Endothelial cell of umbilical vein (primary cell): ENCODE measurements around the gene METTL6. TPM values are rescaled to one million over a fixed set of nuclear protein-coding genes. Genes with fewer than 3 reads are reported as not detected.
A peak's percentile ranks its signal among the peaks of the same experiment; 100 is the strongest.
"Not testable (repeated sequence)": the region's sequence is repeated elsewhere in the genome, so short reads cannot be mapped to it uniquely, and the experiment has no call there.

Experiments used
- BruUV-seq: library from RNA; stranded (reverse); fragments of 400-500 nt; replicated peaks from 2 replicates; lab custom pipeline; 2021; lab: Mats Ljungman, UMichigan
- CTCF ChIA-PET: fragments of 300-600, 350-600 bp; sonication (Branson Sonifier 250); formaldehyde crosslinking; loops from one replicate; lab custom pipeline; 2021; ENCODE audit warnings: antibody characterized with exemption, inconsistent platforms; lab: Charles Lee
- POLR2A ChIA-PET: fragments of 300-600, 350-600 bp; sonication (Branson Sonifier 250); formaldehyde crosslinking; loops from one replicate; lab custom pipeline; 2021; ENCODE audit warnings: antibody characterized with exemption, inconsistent platforms; lab: Charles Lee
- DNase-seq: peaks from one replicate; pipeline ENCODE4 v3.0.0-alpha.2; 2011; ENCODE audit warnings: low read depth, low spot score
- FAIRE-seq: peaks from 2 replicates; lab custom pipeline; 2011; peaks lifted over from hg19 to GRCh38; lab: Jason Lieb, UNC
- H2AFZ ChIP-seq: 2 replicates; pipeline ENCODE4 v1.6.0; 2012; ENCODE audit warnings: low read depth, low read length, control low read depth, inconsistent platforms
- H3K27ac ChIP-seq: 2 replicates; pipeline ENCODE4 v1.5.1; 2011; ENCODE audit warnings: low read depth, mild to moderate bottlenecking, control low read depth, low read length, moderate library complexity; ENCODE audit not compliant: insufficient read depth
- H3K27me3 ChIP-seq, 2 experiments: 2 replicates each; pipeline versions ENCODE4 v1.6.0 to v1.6.1; 2011; ENCODE audit warnings: low read length in 2 of 2, mixed read lengths in 1 of 2; ENCODE audit not compliant: control insufficient read depth in 2 of 2, insufficient read depth in 2 of 2
- H3K36me3 ChIP-seq, 2 experiments: 2 replicates in 1 of 2; 3 replicates in 1 of 2; pipeline ENCODE4 v1.5.1; 2011; ENCODE audit warnings: low read length in 2 of 2, mild to moderate bottlenecking in 1 of 2, moderate library complexity in 1 of 2; ENCODE audit not compliant: control insufficient read depth in 2 of 2, insufficient read depth in 2 of 2; ENCODE audit errors: extremely low read depth in 1 of 2
- H3K4me1 ChIP-seq: 3 replicates; pipeline ENCODE4 v1.5.1; 2011; ENCODE audit warnings: mild to moderate bottlenecking, low read length; ENCODE audit not compliant: control insufficient read depth, insufficient read depth; ENCODE audit errors: extremely low read depth
- H3K4me2 ChIP-seq: 2 replicates; pipeline ENCODE4 v1.6.1; 2011; ENCODE audit warnings: low read length, control low read depth, mixed read lengths; ENCODE audit not compliant: insufficient read depth
- H3K4me3 ChIP-seq, 3 experiments: fragments of 200-600 bp in 1 of 3; sonication (generic), shearing (Covaris generic) in 1 of 3; replicated peaks in 1 of 3; 2 replicates each; pipeline ENCODE4 v1.5.1; 2011 to 2016; ENCODE audit warnings: control low read depth in 3 of 3, low read length in 3 of 3, mild to moderate bottlenecking in 2 of 3, inconsistent platforms in 1 of 3, low read depth in 1 of 3, moderate library complexity in 1 of 3; ENCODE audit not compliant: insufficient read depth in 1 of 3
- H3K79me2 ChIP-seq: 2 replicates; pipeline ENCODE4 v1.6.0; 2012; ENCODE audit warnings: low read length, inconsistent platforms; ENCODE audit not compliant: control insufficient read depth, insufficient read depth
- H3K9ac ChIP-seq: replicated peaks from 2 replicates; pipeline ENCODE3; 2011; ENCODE audit warnings: low read length, control low read depth; ENCODE audit not compliant: insufficient read depth; ENCODE audit errors: extremely low read depth
- H3K9me1 ChIP-seq: replicated peaks from 3 replicates; pipeline ENCODE4 v1.6.0; 2011; ENCODE audit warnings: mild to moderate bottlenecking, low read length; ENCODE audit not compliant: control insufficient read depth, insufficient read depth; ENCODE audit errors: extremely low read depth
- H3K9me3 ChIP-seq: replicated peaks from 2 replicates; pipeline ENCODE4 v1.5.1; 2012; ENCODE audit warnings: low read length, inconsistent platforms; ENCODE audit not compliant: control insufficient read depth, insufficient read depth
- H4K20me1 ChIP-seq: replicated peaks from 2 replicates; pipeline ENCODE3; 2011; ENCODE audit warnings: mild to moderate bottlenecking, low read length; ENCODE audit not compliant: control insufficient read depth, insufficient read depth; ENCODE audit errors: extremely low read depth
- EZH2 ChIP-seq: IDR thresholded peaks from 2 replicates; pipeline ENCODE4 v1.6.1; 2012; ENCODE audit warnings: borderline replicate concordance, low read depth, mild to moderate bottlenecking, moderate library complexity, low read length, inconsistent platforms; ENCODE audit not compliant: severe bottlenecking
- FOS ChIP-seq: IDR thresholded peaks from 2 replicates; pipeline ENCODE4 v1.6.1; 2011; ENCODE audit warnings: mild to moderate bottlenecking, low read length, moderate library complexity, borderline replicate concordance; ENCODE audit not compliant: insufficient read depth
- GATA2 ChIP-seq: IDR thresholded peaks from 2 replicates; pipeline ENCODE4 v1.7.0; 2011; ENCODE audit warnings: low read depth, mild to moderate bottlenecking, moderate library complexity, mixed read lengths, low read length; ENCODE audit not compliant: insufficient read length, insufficient read depth
- dilution Hi-C: fragments of 300-500 bp; cut with MboI; formaldehyde crosslinking; loops from one replicate; pipeline ENCODE4 v1.15.0; 2019; ENCODE audit warnings: low sequenced_read_pairs; ENCODE audit not compliant: extremely low pct_ligation_motif_present
- intact Hi-C: fragments of 100-400 bp; cut with micrococcal nuclease; formaldehyde crosslinking; loops from one replicate; pipeline ENCODE4 v1.10.0; 2022
- polyA plus RNA-seq, 4 experiments: library from polyadenylated mRNA; depleted of rRNA in 3 of 4; stranded (reverse) in 3 of 4; unstranded in 1 of 4; fragments of >200 nt; gene quantifications; 2 replicates each; pipeline versions ENCODE4 v1.2.1 to v1.2.3, GENCODE V29; 2011 to 2012; ENCODE audit warnings: missing spikeins in 1 of 4
- total RNA-seq: library from RNA; stranded (reverse); gene quantifications from 2 replicates; pipeline ENCODE4 v1.2.3, GENCODE V29; 2021

The METTL6 gene
- total and polyA plus RNA-seq, 2 donors (not counting 3 experiments of a cell fraction or from before 2014, with no cell fraction given), result 12.7 to 19.5 TPM

DNA sequence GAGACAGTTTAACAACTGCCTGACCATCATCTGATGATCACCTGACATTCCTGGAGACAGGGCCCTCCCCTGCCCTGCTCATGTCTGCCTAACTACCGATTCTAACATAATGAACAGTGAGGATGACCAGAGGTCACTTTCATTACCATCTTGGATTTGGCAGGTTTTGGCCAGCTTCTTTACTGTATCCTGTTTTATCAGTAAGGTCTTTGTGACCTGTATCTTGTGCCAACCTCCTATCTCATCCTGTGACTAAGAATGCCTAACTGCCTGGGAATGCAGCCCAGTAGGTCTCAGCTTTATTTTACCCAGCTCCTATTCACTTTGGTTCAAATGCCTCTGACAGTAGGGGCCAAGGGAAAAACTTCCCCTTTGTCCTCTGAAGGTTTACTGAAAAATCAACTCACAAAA is 40.2 kb downstream of the METTL6 start:
- peak; percentile 84 for TF ChIP-seq GATA2
- peak; percentile 60 for TF ChIP-seq FOS
- no peak for TF ChIP-seq EZH2
- POLR2A ChIA-PET, result no interaction called here
- CTCF ChIA-PET, result interaction anchor here (0.6 to 2.3 kb wide), 7 partner anchors 8 to 121 kb away, joined by 3 to 23 read pairs (median 3); no protein-coding TSS in a partner anchor
- H4K20me1 ChIP-seq, result no peaks in the 10 kb centered on the region
- no peaks in the 10 kb centered on the region for H3K79me2 ChIP-seq
- no peaks in the 10 kb centered on the region for H3K36me3 ChIP-seq
- no peak overlapping the region for H2AFZ ChIP-seq
- BruUV-seq, result no TSS peak
- dilution Hi-C loops, result no loop called here
- intact Hi-C loops, result no loop called here
- H3K27me3 ChIP-seq, result no peaks in the 10 kb centered on the region
- H3K4me2 ChIP-seq, result no peak overlapping the region
- peak; percentile 83 for FAIRE-seq
- peak; percentile 40 for DNase-seq
- H3K9me3 ChIP-seq, result no peaks in the 10 kb centered on the region
- H3K4me3 ChIP-seq, result no peak overlapping the region
- no peak overlapping the region for H3K9ac ChIP-seq
- no peak overlapping the region for H3K27ac ChIP-seq
- H3K4me1 ChIP-seq, result peaks cover 14% of the 10 kb centered on the region
- H3K9me1 ChIP-seq, result no peaks in the 10 kb centered on the region

DNA sequence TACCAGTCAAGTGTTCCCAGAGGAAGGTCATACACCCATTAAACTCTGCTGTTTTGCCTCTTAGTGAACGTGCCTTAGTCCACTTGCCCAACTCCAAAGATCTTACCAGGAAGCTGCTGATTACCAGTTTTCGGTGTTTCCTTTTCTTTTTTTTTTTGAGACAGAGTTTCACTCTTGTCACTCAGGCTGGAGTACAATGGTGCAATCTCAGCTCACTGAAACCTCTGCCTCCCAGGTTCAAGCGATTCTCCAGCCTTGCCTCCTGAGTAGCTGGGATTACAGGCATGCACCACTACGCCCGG is 40.7 kb downstream of the METTL6 start:
- FAIRE-seq, intact Hi-C loops, H3K27ac ChIP-seq, dilution Hi-C loops, H3K9me1 ChIP-seq, H3K79me2 ChIP-seq, H4K20me1 ChIP-seq, H3K27me3 ChIP-seq, H3K9me3 ChIP-seq, H3K9ac ChIP-seq, H3K36me3 ChIP-seq, BruUV-seq, DNase-seq, H3K4me3 ChIP-seq, H3K4me2 ChIP-seq, H2AFZ ChIP-seq, POLR2A ChIA-PET: not testable (repeated sequence)
- peaks cover 14% of the 10 kb centered on the region for H3K4me1 ChIP-seq
- CTCF ChIA-PET, result interaction anchor here (1.1 to 2.3 kb wide), 4 partner anchors 10 to 120 kb away, joined by 3 to 23 read pairs (median 5); no protein-coding TSS in a partner anchor
